HG02678 (cell line): Measurements from ENCODE around the gene NT5C.
"Not testable (repeated sequence)": the region's sequence is repeated elsewhere in the genome, so short reads cannot be mapped to it uniquely, and the experiment has no call there.

Experiments used
- ATAC-seq: cut with Tn5 transposase; IDR thresholded peaks from one replicate; pipeline ENCODE4 v1.9.1; 2021; ENCODE audit warnings: mild to moderate bottlenecking, moderate library complexity; ENCODE audit not compliant: unreplicated experiment

NT5C gene

DNA sequence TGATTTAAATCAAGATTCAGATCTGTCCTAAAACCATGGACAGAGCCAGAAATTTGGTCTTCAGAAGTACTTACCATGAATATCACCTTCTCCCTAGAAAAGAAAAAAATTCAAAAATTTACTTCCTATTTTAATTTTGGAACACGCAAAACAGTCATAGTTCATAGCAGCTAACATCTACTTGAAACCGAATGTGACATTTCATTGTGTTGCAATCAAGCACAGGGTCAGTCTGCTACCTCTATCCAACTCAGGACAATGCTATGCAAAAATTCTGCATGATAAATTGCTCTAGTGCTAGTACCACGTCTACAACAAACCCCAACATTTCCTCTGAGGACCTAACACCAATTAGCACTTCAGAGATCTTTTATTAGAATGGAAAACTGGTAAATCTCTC is 15.1 kb upstream of the NT5C start:
- ATAC-seq = no peak

- no peak for ATAC-seq
These were observed 13.4 kb upstream of the NT5C start for GRCh38 chr17:75144816-75145512.

DNA sequence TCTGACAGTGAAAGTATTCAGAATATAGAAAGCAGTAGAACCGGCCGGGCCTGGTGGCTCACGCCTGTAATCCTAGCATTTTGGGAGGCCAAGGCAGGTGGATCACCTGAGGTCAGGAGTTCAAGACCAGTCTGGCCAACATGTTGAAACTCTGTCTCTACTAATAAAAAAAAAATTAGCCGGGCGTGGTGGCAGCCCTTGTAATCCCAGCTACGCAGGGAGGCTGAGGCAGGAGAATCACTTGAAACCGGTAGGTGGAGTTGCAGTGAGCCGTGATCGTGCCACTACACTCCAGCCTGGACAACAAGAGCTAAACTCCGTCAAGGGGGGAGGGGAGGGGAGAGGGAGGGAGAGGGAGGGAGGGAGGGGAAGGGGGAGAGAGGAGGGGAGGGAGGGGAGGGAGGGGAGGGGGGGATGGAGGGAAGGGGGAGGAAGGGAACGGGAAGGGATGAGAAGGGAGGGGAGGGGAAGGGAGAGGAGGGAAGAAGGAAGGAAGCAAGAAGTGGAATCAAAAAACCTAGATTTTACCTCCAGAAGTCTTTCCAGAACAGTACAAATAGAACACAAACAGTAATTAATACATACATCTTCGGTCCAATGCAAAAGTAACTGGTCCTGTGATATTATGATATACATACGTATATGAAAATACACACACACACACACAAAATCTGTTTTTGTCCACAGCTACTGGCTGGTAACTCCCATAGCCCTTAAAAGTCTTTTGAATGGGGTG is 10.9 kb upstream of the NT5C start:
- ATAC-seq = no peak

GRCh38 chr17:75138519-75138918 is 7.0 kb upstream of the NT5C start:
- ATAC-seq = no peak

DNA sequence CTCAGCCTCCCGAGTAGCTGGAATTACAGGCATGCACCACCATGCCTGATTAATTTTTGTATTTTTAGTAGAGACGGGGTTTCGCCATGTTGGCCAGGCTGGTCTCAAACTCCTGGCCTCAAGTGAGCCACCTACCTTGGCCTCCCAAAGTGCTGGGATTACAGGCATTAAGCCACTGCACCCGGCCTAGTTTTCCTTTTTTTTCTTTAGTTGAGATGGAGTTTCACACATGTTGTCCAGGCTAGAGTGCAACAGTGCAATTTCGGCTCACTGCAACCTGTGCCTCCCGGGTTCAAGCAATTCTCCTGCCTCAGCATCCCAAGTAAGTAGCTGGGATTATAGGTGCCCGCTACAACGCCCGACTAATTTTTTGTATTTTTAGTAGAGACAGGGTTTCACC is 6.2 kb upstream of the NT5C start:
- not testable (repeated sequence) for ATAC-seq

- ATAC-seq = no peak
These were observed 4.4 kb upstream of the NT5C start for GRCh38 chr17:75135946-75136345.

- ATAC-seq = no peak
These were observed 3.9 kb upstream of the NT5C start for GRCh38 chr17:75135452-75135851.

DNA sequence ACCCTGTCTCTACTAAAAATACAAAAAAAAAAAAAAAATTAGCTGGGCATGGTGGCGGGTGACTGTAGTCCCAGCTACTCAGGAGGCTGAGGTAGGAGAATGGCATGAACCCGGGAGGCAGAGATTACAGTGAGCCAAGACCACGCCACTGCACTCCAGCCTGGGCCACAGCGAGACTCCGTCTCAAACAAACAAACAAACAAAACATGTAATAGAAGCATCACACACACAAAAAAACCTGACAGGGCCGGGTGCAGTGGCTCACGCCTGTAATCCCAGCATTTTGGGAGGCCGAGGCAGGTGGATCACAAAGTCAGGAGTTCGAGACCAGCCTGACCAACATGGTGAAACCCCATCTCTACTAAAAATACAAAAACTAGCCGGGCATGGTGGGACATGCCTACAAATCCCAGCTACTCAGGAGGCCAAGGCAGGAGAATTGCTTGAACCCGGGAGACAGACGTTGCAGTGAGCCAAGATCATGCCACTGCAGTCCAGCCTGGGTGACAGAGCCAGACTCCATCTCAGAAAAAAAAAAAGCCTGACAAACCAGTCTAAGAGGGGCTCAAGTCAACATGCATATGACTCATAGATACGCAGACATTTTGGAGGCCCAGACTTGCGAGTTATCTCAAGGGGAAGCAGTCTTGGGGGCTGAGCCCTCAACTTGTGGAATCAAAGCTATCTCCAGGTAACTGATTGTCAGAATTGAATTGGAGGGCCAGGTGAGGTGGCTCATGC is 2.2 kb upstream of the NT5C start:
- ATAC-seq = not testable (repeated sequence)

DNA sequence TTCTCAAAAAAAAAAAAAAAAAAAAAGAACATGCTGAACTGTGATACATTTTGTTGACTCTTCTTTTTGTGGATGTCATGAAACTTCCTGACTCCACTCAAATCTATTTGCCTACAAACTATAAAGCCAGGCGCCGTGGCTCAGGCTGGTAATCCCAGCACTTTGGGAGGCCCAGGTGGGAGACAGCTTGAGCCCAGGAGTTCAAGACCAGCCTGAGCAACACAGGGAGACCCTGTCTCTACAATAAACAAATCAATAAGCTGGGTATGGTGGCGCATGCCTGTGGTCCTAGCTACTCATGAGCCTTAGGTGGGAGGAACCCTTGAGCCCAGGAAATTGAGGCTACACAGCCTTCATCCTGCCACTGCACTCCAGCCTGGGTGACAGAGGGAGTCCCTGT is 1.5 kb upstream of the NT5C start:
- no peak for ATAC-seq

DNA sequence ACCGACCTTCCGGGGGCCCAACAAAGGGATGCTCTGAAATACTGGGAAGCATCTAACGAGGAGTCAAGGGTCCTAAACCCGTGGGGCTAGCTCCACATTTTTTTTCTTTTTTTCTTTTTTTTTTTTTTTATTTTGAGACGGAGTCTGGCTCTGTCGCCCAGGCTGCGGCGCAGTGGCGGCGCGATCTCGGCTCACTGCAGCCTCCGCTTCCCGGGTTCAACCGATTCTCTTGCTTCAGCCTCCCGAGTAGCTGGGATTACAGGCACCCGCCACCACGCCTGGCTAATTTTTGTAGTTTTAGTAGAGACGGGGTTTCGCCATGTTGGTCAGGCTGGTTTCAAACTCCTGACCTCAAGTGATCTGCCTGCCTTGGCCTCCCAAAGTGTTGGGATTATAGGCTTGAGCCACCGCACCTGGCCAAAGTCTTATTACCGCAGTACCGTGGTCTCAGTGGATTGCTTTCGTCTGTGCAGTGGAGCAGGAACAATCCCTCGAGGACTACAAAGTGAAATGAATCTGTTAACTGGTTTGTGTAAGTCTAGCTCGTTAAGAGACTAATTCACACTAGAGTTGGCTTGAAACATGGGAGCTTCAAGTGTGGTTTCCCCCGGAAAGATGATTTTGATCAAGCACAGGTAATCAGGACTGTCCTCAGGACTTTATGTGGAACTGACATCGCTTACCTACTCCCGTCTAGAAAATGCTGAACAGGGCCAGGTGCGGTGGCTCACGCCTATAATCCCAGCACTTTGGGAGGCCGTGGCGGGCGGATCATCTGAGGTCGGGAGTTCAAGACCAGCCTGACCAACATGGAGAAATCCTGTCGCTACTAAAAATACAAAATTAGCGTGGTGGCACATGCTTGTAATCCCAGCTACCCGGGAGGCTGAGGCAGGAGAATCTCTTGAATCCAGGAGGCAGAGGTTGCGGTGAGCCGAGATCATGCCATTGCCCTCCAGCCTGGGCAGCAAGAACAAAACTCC is 767 bp upstream of the NT5C start:
- not testable (repeated sequence) for ATAC-seq

GRCh38 chr17:75130632-75131277 is 787 bp downstream of the NT5C start:
- no peak for ATAC-seq

DNA sequence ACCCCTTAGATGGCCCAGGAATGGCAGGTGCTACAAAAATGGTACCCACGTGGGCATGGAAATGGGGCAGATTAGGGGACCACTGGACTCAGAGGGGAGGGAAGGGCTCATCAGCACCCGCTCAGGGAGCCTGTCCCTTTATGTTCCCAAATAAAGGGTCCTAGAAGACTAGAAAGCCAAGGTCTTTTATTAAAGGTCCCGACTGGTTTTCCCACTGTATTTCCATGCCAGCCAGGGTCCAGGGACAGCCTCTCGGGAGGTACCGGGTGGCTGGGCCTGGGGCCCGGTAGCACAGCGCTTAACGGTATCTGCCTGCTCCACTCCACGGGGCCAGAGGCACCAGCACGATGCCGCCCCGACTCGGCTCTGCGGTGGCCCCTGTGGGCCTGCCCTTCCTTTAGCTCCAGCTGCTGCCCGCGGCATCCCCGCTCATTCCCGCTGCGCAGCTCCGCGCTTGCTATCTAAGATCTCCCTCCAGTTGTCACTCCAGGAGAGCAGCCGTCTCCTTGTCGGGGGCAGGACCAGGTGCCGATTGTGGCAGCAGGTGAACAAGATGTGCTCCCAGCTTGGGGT is 1.4 kb downstream of the NT5C start:
- no peak for ATAC-seq

- ATAC-seq = no peak
These were observed 2.0 kb downstream of the NT5C start for GRCh38 chr17:75129576-75129975.

DNA sequence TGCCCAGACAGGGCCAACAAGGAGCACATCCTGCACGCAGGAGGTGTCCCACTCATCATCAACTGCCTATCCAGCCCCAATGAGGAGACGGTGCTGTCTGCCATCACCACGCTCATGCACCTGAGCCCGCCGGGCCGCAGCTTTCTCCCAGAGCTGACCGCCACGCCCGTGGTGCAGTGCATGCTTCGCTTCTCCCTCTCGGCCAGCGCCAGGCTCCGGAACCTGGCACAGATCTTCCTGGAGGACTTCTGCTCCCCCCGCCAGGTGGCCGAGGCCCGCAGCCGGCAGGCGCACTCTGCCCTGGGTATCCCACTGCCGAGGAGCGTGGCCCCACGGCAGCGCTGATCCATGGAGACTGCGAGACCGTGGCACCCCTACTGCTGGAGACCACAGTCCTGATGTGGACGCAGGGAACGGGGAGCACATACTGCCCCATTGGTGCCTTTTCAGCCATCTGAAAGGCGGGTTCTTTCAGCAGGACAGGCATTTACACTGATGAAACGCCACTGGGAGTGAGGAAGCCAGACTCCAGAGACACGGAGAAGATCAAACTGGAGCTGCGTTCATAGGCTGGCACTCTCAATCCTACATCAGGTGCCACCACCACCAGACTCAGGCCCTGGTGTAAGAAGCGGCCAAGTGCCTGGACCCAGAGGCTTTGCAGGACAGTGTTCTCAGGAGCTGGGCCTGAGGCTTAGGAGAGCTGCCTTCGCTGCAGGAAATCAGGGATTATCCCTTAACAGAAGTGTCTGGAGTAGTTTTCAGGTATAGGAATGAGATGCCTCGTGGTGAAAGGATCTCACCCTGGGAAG is 2.6 kb downstream of the NT5C start:
- ATAC-seq = no peak

DNA sequence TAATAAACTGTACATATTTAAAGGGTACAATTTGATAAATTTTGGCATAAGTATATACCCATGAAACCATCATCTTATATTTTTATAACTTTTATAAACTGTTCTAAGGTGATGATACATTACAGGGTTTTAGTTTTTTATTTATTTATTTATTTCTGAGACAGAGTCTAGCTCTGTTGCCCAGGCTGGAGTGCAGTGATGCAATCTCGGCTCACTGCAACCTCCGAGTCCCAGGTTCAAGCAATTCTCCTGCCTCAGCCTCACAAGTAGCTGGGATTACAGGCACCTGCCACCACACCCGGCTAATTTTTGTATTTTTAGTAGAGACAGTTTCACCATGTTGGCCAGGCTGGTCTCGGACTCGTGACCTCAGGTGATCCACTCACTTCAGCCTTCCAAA is 3.6 kb downstream of the NT5C start:
- not testable (repeated sequence) for ATAC-seq

- no peak for ATAC-seq
These were observed 4.6 kb downstream of the NT5C start for GRCh38 chr17:75126954-75127353.

- no peak for ATAC-seq
These were observed 5.6 kb downstream of the NT5C start for GRCh38 chr17:75125984-75126383.

GRCh38 chr17:75124819-75125162 is 6.8 kb downstream of the NT5C start:
- no peak for ATAC-seq
